ENCODE measurements around the gene CDC25B. TPM values are rescaled to one million over a fixed set of nuclear protein-coding genes. Genes with fewer than 3 reads are reported as not detected.
"Not testable (repeated sequence)": the region's sequence is repeated elsewhere in the genome, so short reads cannot be mapped to it uniquely, and the experiment has no call there.

Gene CDC25B
- total RNA-seq, 1 donor: 51.0 TPM

DNA sequence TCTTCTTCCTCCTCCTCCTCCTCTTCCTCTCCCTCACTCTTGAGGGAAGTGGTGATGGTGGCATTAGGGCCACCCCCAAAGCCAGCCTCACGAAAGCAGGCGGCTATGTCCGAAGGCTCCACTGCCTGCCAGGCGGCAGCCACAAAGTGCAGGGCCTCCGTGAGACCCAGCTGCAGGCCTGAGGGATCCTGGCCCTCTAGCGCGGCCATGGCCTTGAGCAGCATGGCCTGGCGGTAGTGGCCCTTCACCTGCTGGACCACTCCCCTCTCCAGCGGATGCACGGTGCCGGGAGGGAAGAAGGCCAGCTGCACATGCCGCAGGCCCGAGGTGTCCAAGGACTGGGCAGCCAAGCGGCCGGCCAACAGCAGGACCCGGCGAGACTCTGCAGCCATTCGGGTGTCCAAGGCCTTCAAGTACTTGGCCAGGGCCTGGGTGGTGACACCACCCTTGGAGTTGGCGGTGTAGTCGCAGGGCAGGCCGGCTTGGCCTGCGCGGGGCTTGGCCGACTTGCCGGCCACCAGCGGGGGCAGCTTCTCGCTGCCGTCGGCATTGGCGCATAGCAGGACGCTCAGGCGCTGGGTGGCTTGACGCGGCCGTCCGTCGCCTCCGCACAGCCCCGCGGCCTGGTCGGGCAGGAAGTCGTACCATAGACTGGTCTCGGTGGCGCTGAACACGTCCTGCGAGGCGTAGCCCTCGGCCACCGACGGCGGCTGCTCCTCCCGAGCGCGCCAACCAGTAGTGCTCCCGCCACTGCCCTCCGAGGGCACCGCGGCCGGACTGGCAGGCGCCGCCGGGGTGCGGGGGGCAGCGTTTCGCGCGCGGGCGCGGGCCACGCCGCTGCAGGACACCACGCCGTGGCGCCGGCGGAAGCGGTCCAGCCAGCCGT is 10.6 kb upstream of the CDC25B start:
- peak overlapping the region; percentile 85 for H3K4me3 ChIP-seq (ENCODE audit: low read depth, low read length)
- DNase-seq (ENCODE audit: low read depth): no peak
- TF ChIP-seq, protein P1, sequence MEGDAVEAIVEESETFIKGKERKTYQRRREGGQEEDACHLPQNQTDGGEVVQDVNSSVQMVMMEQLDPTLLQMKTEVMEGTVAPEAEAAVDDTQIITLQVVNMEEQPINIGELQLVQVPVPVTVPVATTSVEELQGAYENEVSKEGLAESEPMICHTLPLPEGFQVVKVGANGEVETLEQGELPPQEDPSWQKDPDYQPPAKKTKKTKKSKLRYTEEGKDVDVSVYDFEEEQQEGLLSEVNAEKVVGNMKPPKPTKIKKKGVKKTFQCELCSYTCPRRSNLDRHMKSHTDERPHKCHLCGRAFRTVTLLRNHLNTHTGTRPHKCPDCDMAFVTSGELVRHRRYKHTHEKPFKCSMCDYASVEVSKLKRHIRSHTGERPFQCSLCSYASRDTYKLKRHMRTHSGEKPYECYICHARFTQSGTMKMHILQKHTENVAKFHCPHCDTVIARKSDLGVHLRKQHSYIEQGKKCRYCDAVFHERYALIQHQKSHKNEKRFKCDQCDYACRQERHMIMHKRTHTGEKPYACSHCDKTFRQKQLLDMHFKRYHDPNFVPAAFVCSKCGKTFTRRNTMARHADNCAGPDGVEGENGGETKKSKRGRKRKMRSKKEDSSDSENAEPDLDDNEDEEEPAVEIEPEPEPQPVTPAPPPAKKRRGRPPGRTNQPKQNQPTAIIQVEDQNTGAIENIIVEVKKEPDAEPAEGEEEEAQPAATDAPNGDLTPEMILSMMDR (IDR thresholded peaks at IDR 0.05; ENCODE audit: insufficient read depth, low read length): no peak

GRCh38 chr20:3786126-3786484 is 10.0 kb upstream of the CDC25B start:
- TF ChIP-seq, protein P1 (IDR thresholded peaks at IDR 0.05; ENCODE audit: insufficient read depth, low read length): no peak
- DNase-seq (ENCODE audit: low read depth): peak; percentile 58
- H3K4me3 ChIP-seq (ENCODE audit: low read depth, low read length): peak overlapping the region; percentile 85

DNA sequence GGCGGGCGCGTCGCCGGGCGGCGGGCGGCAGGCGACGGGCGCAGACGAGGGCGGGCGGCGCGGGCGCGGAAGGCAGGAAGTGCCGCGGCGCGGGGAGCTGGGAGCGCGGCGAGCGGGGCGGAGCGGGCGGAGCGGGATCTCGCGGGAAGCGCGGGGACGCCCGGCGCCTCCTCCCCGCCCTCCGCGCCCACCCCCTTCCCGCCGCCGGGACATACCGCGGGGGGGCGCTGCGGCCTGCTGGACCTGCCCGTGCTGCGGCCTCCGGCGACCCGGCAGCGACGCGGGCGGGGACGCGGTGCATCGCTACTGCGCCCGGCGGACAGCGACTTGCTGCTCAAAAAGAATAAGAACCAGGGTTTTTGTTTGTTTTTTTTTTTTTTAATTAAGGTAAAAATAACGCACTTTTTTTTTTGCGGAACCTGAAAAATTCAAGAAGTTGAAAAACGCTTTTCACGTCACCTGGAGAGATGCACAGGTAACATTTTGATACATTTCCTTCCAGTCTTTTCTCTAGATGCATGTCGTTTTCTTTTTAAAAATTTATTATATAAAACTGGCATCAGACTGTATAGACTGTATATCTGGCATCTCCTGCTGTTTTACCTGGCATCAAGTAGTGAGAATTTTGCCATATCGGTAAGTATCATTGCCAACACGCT is 9.3 kb upstream of the CDC25B start, which contains the start of gene CENPB:
CENPB (minus strand) TSS at position 76 of the 659 bp plus-strand sequence. CDS start 257 bp downstream, outside the sequence.
- DNase-seq (ENCODE audit: low read depth): peak; percentile 72
- H3K4me3 ChIP-seq (ENCODE audit: low read depth, low read length): peak within 1 kb of the TSS; percentile 85
- TF ChIP-seq, protein P1 (IDR thresholded peaks at IDR 0.05; ENCODE audit: insufficient read depth, low read length): peak; percentile 47

DNA sequence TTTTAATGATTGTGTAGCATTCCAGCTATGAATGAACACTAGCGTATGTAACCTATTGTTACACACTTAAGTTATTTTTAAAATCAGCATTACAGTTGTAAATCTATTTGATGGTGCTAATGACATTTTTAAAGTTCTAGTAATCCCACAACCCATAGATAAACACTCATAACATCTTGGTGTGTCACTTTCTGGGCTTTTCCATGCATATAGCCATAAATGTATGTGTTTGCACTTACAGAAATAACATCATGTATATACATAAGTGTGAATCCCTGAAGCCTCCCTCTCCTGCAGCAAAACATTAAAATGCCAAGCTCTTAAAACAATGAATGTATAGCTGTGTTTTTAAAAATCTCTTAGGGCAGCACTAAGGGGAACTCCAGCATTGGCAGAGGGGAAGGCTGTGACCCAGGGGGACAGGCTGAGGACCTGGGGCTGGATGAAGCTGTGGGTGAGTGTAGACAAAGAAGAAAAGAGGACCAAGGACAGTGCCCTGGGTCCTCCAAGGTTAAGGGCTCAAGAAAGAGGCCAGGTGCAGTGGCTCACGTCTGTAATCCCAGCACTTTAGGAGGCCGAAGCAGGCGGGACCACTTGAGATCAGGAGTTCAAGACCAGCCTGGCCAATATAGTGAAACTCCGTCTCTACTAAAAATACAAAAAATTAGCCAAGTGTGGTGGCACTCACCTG is 8.6 kb upstream of the CDC25B start:
- TF ChIP-seq, protein P1 (IDR thresholded peaks at IDR 0.05; ENCODE audit: insufficient read depth, low read length): no peak
- DNase-seq (ENCODE audit: low read depth): no peak
- H3K4me3 ChIP-seq (ENCODE audit: low read depth, low read length): peak overlapping the region; percentile 57

DNA sequence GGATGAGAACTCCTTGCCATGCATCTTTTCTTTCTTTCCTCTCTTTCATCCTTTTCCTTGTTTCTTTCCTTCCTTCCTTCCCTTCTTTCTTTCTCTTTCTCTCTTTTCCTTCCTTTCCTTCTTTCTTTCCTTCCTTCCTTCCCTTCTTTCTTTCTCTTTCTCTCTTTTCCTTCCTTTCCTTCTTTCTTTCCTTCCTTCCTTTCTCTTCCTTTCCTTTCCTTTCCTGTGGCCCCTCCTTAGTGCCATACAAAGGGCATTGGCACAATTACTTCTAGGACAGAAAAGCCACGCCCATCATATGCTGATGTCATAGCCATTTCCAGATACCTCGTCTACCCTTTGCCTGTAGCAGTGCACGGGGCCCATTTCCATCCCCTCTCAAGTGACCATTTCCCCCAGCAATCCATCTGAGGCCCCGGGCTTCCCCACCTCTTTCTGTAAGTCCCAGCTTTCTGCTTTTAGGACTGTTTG is 7.4 kb upstream of the CDC25B start:
- no peak overlapping the region for H3K4me3 ChIP-seq (ENCODE audit: low read depth, low read length)
- no peak for DNase-seq (ENCODE audit: low read depth)
- TF ChIP-seq, protein P1 (IDR thresholded peaks at IDR 0.05; ENCODE audit: insufficient read depth, low read length): no peak

- H3K4me3 ChIP-seq (ENCODE audit: low read depth, low read length); DNase-seq (ENCODE audit: low read depth): not testable (repeated sequence)
Measured at GRCh38 chr20:3789201-3789600, 6.9 kb upstream of the CDC25B start.

DNA sequence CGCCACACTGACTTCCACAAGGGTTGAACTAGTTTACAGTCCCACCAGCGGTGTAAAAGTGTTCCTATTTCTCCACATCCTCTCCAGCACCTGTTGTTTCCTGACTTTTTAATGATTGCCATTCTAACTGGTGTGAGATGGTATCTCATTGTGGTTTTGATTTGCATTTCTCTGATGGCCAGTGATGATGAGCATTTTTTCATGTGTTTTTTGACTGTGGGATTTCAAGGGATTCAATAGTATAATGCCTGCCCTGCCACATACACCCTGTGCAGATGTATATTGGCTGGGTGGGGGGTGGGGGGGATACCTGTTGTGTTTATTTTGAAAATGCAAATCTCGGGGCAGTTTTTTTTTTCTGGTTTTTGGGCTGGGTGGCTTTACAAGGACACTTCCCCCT is 1.9 kb upstream of the CDC25B start:
- H3K4me3 ChIP-seq (ENCODE audit: low read depth, low read length); DNase-seq (ENCODE audit: low read depth): not testable (repeated sequence)

All from fibroblast of the aortic adventitia (primary cell).